GM12878 (cell line): ENCODE measurements around the gene CEBPE. TPM values are rescaled to one million over a fixed set of nuclear protein-coding genes. Genes with fewer than 3 reads are reported as not detected.

ENCODE experiments used
- ATAC-seq: fragments of 200-7000 bp; cut with Tn5 transposase; 3 replicates; pipeline ENCODE4 v1.9.1; 2020; ENCODE audit warnings: mild to moderate bottlenecking, moderate library complexity
- BruUV-seq: library from RNA; stranded (reverse); fragments of 400-500 nt; replicated peaks from 2 replicates; lab custom pipeline; 2021; lab: Mats Ljungman, UMichigan
- CTCF ChIA-PET: fragments of 300-600 bp; sonication (Branson Sonifier 250); formaldehyde crosslinking; extraction: SDS; loops from one replicate; lab custom pipeline; 2021; ENCODE audit warnings: inconsistent platforms; lab: Yijun Ruan, JAX
- POLR2A ChIA-PET: fragments of 350-600 bp; formaldehyde crosslinking; extraction: SDS; loops from one replicate; lab custom pipeline; 2021; ENCODE audit warnings: inconsistent platforms; lab: Charles Lee
- RAD21 ChIA-PET: fragments of 300-600 bp; sonication (Branson Sonifier 250); formaldehyde crosslinking; loops from one replicate; lab custom pipeline; 2023; ENCODE audit warnings: antibody characterized with exemption; ENCODE audit not compliant: unreplicated experiment; lab: Charles Lee
- SMC1A ChIA-PET: fragments of 300-600 bp; sonication (Branson Sonifier 250); formaldehyde crosslinking; loops from one replicate; lab custom pipeline; 2023; ENCODE audit not compliant: unreplicated experiment, uncharacterized antibody; lab: Charles Lee
- DNase-seq: peaks from one replicate; pipeline ENCODE4 v3.0.0-alpha.2; 2011; ENCODE audit warnings: low read depth, low spot score
- FAIRE-seq: peaks from 3 replicates; lab custom pipeline; 2011; peaks lifted over from hg19 to GRCh38; lab: Jason Lieb, UNC
- H2AFZ ChIP-seq: 2 replicates; pipeline ENCODE4 v1.6.0; 2011; ENCODE audit warnings: low read depth, low read length, control low read depth; ENCODE audit not compliant: control insufficient read depth
- H3K27ac ChIP-seq: 2 replicates; pipeline ENCODE4 v1.5.1; 2011; ENCODE audit warnings: control low read depth; ENCODE audit not compliant: control insufficient read depth, insufficient read depth
- H3K27me3 ChIP-seq, 2 experiments: replicated peaks in 1 of 2; 2 replicates each; pipeline versions ENCODE4 v1.6.0 to v1.6.1; 2011; ENCODE audit warnings: low read length in 1 of 2; ENCODE audit not compliant: control insufficient read depth in 2 of 2, insufficient read depth in 2 of 2
- H3K36me3 ChIP-seq, 2 experiments: 2 replicates each; pipeline ENCODE4 v1.5.1; 2011; ENCODE audit warnings: low read length in 1 of 2; ENCODE audit not compliant: control insufficient read depth in 2 of 2, insufficient read depth in 2 of 2
- H3K4me1 ChIP-seq: 2 replicates; pipeline ENCODE4 v1.6.1; 2011; ENCODE audit warnings: mild to moderate bottlenecking, low read length, moderate library complexity, mixed read lengths; ENCODE audit not compliant: control insufficient read depth, insufficient read depth
- H3K4me2 ChIP-seq: 2 replicates; pipeline ENCODE4 v1.6.0; 2011; ENCODE audit warnings: control low read depth; ENCODE audit not compliant: control insufficient read depth, insufficient read depth
- H3K4me3 ChIP-seq: fragments of 200-600 bp; sonication (generic); 2 replicates; pipeline ENCODE4 v1.5.1; 2016
- H3K79me2 ChIP-seq: 2 replicates; pipeline ENCODE4 v1.6.0; 2011; ENCODE audit warnings: low read length; ENCODE audit not compliant: control insufficient read depth, insufficient read depth
- H3K9ac ChIP-seq: 2 replicates; pipeline ENCODE4 v1.8.0; 2011; ENCODE audit warnings: low read length, control low read depth, mixed read lengths; ENCODE audit not compliant: control insufficient read depth, insufficient read depth
- H3K9me3 ChIP-seq: replicated peaks from 3 replicates; pipeline ENCODE4 v1.5.1; 2011; ENCODE audit warnings: mild to moderate bottlenecking, low read length; ENCODE audit not compliant: control insufficient read depth, insufficient read depth
- H4K20me1 ChIP-seq: 2 replicates; pipeline ENCODE4 v1.6.0; 2011; ENCODE audit not compliant: control insufficient read depth, insufficient read depth
- BHLHE40 ChIP-seq, 2 experiments: fragments of 450-650 bp in 1 of 2; IDR thresholded peaks; 2 replicates each; pipeline ENCODE4 v1.6.1; 2011 to 2017; ENCODE audit warnings: low read depth in 2 of 2, borderline replicate concordance in 1 of 2, improper control_type of control experiment in 1 of 2, low read length in 1 of 2, mild to moderate bottlenecking in 1 of 2
- EGR1 ChIP-seq, 2 experiments: IDR thresholded peaks; 1 replicate in 1 of 2; 2 replicates in 1 of 2; pipeline ENCODE4 v1.6.1; 2011 to 2012; ENCODE audit warnings: low read depth in 2 of 2, low read length in 2 of 2, borderline replicate concordance in 1 of 2, mild to moderate bottlenecking in 1 of 2, moderate library complexity in 1 of 2
- FOXM1 ChIP-seq: IDR thresholded peaks from 2 replicates; pipeline ENCODE4 v1.6.1; 2012; ENCODE audit warnings: low read depth, mild to moderate bottlenecking, inconsistent platforms, low read length, moderate library complexity
- HDAC2 ChIP-seq: fragments of 200-600 bp; sonication (generic); IDR thresholded peaks from 2 replicates; pipeline ENCODE4 v1.6.1; 2017
- HSF1 ChIP-seq: fragments of 150-350 bp; IDR thresholded peaks from 2 replicates; pipeline ENCODE4 v1.6.1; 2014; ENCODE audit warnings: mild to moderate bottlenecking, low read depth, low read length
- MEF2A ChIP-seq: IDR thresholded peaks from 2 replicates; pipeline ENCODE4 v1.6.1; 2011; ENCODE audit warnings: low read depth, mild to moderate bottlenecking, low read length, moderate library complexity; ENCODE audit not compliant: insufficient read depth
- NBN ChIP-seq: fragments of 450-650 bp; IDR thresholded peaks from 2 replicates; pipeline ENCODE4 v1.6.1; 2016
- PRDM15 ChIP-seq: fragments of 450-650 bp; formaldehyde crosslinking; IDR thresholded peaks from 2 replicates; pipeline ENCODE4 v1.4.0; 2020; ENCODE audit warnings: mild to moderate bottlenecking, moderate library complexity
- RB1 ChIP-seq: fragments of 450-650 bp; formaldehyde crosslinking; IDR thresholded peaks from 2 replicates; pipeline ENCODE4 v1.6.1; 2017; ENCODE audit warnings: mild to moderate bottlenecking, borderline replicate concordance
- RCOR1 ChIP-seq: conservative IDR thresholded peaks from 2 replicates; pipeline ENCODE4 v1.6.1; 2012; ENCODE audit warnings: low read depth, low read length, improper control_type of control experiment
- SIX5 ChIP-seq: IDR thresholded peaks from 2 replicates; pipeline ENCODE4 v1.6.1; 2011; ENCODE audit warnings: mild to moderate bottlenecking, low read depth, low read length, moderate library complexity; ENCODE audit not compliant: severe bottlenecking
- SMAD1 ChIP-seq: fragments of 450-650 bp; IDR thresholded peaks from 2 replicates; pipeline ENCODE4 v1.6.1; 2018; ENCODE audit warnings: mild to moderate bottlenecking, low read depth; ENCODE audit not compliant: partially characterized antibody
- SREBF1 ChIP-seq: IDR thresholded peaks from 2 replicates; pipeline ENCODE4 v1.6.1; 2012; ENCODE audit warnings: mild to moderate bottlenecking, low read length
- ZBTB33 ChIP-seq: fragments of 450-650 bp; IDR thresholded peaks from 2 replicates; pipeline ENCODE4 v1.6.1; 2017; ENCODE audit warnings: mild to moderate bottlenecking
- ZSCAN29 ChIP-seq: fragments of 450-650 bp; IDR thresholded peaks from 2 replicates; pipeline ENCODE4 v1.6.1; 2017; ENCODE audit warnings: mild to moderate bottlenecking, moderate library complexity
- WGBS: methylation state at CpG from one replicate; pipeline ENCODE4 v1.1.6; 2016; ENCODE audit warnings: low lambda C conversion rate; ENCODE audit not compliant: insufficient replicate concordance, insufficient coverage; ENCODE audit errors: missing lambda C conversion rate; 5-methylcytosine and 5-hydroxymethylcytosine counted together
- in situ Hi-C: fragments of 300-500 bp; cut with MboI; formaldehyde crosslinking; loops from 9 replicates; pipeline ENCODE4 v1.14.3; 2018; ENCODE audit warnings: mixed read lengths
- intact Hi-C: fragments of 100-400 bp; cut with micrococcal nuclease; formaldehyde crosslinking; loops from one replicate; pipeline ENCODE4 v1.14.2; 2022; ENCODE audit not compliant: unreplicated experiment
- polyA plus RNA-seq, 11 experiments: library from polyadenylated mRNA; depleted of rRNA in 4 of 11; unstranded in 6 of 11; stranded (reverse) in 5 of 11; fragments of >200 nt; fragmentation: Nextera tagmentation in 4 of 11; fragmentation: Illumina TruSeq in 1 of 11; extraction: Ambion mirVana in 4 of 11; extraction: Trizol in 1 of 11; gene quantifications; 1 replicate in 1 of 11; 2 replicates in 10 of 11; pipeline versions ENCODE4 v1.2.1 to v1.2.3, GENCODE V29; 2011 to 2016; ENCODE audit warnings: inconsistent platforms in 2 of 11, missing spikeins in 2 of 11, low read depth in 1 of 11
- total RNA-seq, 4 experiments: library from RNA; depleted of rRNA in 3 of 4; stranded (reverse); fragments of >200 nt in 3 of 4; fragmentation: Illumina TruSeq in 1 of 4; extraction: Trizol in 1 of 4; gene quantifications; 2 replicates each; pipeline versions ENCODE4 v1.2.1 to v1.2.3, GENCODE V29; 2013 to 2021

The CEBPE gene
- total and polyA plus RNA-seq, 10 of the 15 experiments (the other 5 are each of a cell fraction or from before 2014, with no cell fraction given): 0.09 to 0.45 (median 0.24) TPM; not detected in 7

- no peak for TF ChIP-seq PRDM15 (CRISPR knock-in tag)
- no peak for TF ChIP-seq NBN
- TF ChIP-seq HSF1: no peak
- TF ChIP-seq, all 136 proteins: peak for 2
Measured at GRCh38 chr14:23115039-23115731, 3.9 kb downstream of the CEBPE start (continued).

GRCh38 chr14:23114669-23115038 lies 4.4 kb downstream of the CEBPE start:
- ATAC-seq: no peak
- WGBS: 0% methylated on average over 4 of the region's 4 CpGs
- H3K4me1 ChIP-seq: peaks cover under 1% of the 10 kb centered on the region
- ChIA-PET SMC1A (no interaction called here), RAD21 (no interaction called here), POLR2A (no interaction called here), CTCF (interaction anchor here (1.2 kb wide), 1 partner anchor 38 kb away, joined by 3 read pairs; no protein-coding TSS in a partner anchor)
- intact Hi-C loops: no loop called here
- BruUV-seq: no TSS peak
- H3K27me3 ChIP-seq: peaks cover 0 to 7% of the 10 kb centered on the region in 2 experiments; a peak in 3 of 4 replicates
- no peaks in the 10 kb centered on the region for H3K9me3 ChIP-seq
- no peaks in the 10 kb centered on the region for H3K36me3 ChIP-seq
- no peaks in the 10 kb centered on the region for H4K20me1 ChIP-seq
- H3K4me3 ChIP-seq: no peak overlapping the region
- H3K9ac ChIP-seq: no peak overlapping the region
- H2AFZ ChIP-seq: no peak overlapping the region
- in situ Hi-C loops: no loop called here
- DNase-seq: no peak
- H3K27ac ChIP-seq: no peak overlapping the region
- no peaks in the 10 kb centered on the region for H3K79me2 ChIP-seq
- H3K4me2 ChIP-seq: no peak overlapping the region
- FAIRE-seq: no peak
- no peak for TF ChIP-seq BHLHE40 (IDR thresholded peaks at IDR 0.05; ENCODE audit: borderline replicate concordance in 1 of 2, low read depth in 2 of 2, low read length in 1 of 2)
- TF ChIP-seq SREBF1: no peak
- no peak for TF ChIP-seq HDAC2
- TF ChIP-seq RB1: no peak
- TF ChIP-seq RCOR1: no peak
- TF ChIP-seq SIX5: no peak
- no peak for TF ChIP-seq ZSCAN29
- no peak for TF ChIP-seq SMAD1
- no peak for TF ChIP-seq EGR1 (IDR thresholded peaks at IDR 0.05; ENCODE audit: borderline replicate concordance in 1 of 2, low read depth in 2 of 2, low read length in 2 of 2)
- TF ChIP-seq FOXM1: no peak
- no peak for TF ChIP-seq MEF2A
- no peak for TF ChIP-seq ZBTB33
